GM19438 (cell line): ENCODE data around the gene RDH16.
"Not testable (repeated sequence)": the region's sequence is repeated elsewhere in the genome, so short reads cannot be mapped to it uniquely, and the experiment has no call there.

Experiments used
- ATAC-seq: cut with Tn5 transposase; IDR thresholded peaks from one replicate; pipeline ENCODE4 v1.9.1; 2021; ENCODE audit warnings: low read depth; ENCODE audit not compliant: unreplicated experiment

RDH16 gene

DNA sequence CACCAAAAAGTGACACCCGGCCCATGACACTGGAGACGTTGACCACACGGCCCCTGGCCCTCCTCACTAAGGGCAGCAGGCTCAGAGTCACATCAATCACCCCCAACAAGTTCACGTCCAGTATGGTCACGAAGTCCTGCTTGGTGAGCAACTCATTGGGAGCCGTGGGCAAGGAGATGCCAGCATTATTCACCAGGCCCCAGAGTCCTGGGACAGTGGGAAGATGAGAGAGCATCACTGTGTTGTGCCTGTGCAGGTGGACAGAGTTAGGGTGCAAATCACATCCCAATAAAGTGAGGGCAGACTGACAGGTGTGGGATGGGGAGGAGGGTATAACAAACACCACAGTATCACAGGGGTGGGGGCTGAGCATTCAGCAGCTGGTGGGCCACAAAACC lies 2.5 kb downstream of the RDH16 start:
- ATAC-seq, result no peak

DNA sequence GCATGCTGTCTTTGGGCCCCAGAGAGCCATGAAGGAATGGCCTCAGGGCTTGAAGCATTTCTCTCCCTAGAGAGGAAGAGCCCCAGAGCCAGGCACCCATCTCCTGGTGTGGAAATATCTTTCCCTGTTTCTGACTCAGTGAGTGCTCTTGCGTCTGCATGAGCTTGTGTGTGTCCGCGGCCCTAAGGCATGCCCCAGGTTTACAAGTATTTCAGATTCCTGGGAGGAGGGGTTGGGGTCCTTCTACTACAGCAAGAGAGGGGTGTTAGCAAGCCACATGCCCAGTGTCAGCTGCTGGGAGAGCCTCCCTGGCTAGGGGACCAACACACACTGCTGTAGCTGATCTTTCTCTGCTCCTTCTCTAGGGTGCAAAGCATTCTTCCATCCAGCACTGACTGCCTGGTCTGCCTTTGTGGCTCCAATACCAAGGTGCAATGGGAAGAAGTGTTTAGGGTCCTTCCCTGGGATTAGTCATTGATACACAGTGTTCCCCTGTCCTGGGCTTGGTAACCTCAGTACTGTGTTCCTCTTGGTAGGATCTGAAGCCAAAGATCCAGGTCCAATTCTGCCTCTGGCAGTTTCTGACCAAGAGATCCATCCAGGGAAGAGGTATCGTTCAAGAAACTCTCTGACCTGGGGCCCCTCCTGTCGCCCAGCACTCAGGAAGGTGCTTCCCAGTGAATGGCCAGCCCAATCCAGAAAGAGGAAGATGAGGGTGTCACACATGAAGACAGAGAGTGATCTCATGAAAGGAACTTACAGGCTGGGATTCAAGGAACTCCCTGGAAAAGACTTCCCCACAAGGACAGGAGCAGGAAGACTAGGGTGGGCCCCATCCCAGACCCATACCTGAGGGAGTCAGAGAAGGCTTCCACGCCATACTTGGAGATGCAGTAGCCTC lies 3.1 kb downstream of the RDH16 start:
- ATAC-seq, result no peak

DNA sequence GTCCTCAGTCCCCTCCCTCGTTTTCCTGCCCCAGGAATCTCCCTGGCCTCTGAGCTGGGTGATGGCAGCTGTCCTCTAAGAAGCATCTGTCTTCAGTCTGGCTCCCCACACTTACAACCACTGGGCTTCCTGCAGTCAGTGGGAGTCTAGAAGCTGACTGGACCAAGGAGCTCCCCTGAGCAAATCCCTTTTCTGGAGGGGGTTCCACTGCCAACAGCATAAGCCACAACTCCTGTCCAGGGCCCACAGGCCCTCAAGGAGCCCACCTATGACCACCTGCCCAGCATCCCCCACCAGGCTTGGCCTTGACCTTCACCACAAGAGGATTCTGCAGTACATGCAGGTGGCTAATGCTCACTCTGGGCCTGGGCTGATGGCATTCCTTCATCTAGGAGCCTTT lies 4.1 kb downstream of the RDH16 start:
- ATAC-seq, result no peak

DNA sequence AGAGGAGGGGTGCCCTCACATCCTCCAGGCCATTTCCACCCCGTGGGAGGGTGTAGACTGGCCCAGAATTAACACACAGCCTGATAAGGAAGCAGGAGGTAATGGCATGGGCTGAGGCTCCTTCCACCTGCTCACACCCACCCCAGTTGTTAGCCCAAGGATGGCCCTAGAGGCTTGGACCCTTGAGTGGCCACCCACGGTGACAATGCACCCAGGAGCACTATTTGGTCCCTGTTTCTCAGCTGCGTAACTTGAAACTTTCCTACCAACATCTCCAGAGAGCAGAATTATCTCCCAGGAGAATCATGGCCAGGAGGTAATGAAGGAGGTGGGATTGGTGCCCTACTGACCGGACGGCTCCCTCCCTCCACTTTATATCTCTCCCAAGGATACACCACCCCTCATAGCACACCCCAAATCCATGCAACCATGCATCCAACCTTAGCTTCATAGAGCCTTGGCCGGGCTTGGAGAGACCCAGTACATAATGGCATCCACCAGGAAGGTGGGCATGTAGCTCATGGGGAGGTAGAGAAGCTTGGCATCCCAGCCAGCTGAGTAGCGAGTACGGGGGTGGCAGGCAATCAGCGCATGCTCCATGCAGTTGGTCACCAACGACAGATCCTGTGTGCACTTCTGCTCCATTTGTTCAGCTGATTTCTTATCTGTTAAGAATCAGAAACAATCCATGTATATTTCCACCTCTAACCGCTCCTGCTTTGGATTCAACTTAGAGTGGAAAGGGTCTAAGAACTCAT lies 5.6 kb downstream of the RDH16 start:
- no peak for ATAC-seq

DNA sequence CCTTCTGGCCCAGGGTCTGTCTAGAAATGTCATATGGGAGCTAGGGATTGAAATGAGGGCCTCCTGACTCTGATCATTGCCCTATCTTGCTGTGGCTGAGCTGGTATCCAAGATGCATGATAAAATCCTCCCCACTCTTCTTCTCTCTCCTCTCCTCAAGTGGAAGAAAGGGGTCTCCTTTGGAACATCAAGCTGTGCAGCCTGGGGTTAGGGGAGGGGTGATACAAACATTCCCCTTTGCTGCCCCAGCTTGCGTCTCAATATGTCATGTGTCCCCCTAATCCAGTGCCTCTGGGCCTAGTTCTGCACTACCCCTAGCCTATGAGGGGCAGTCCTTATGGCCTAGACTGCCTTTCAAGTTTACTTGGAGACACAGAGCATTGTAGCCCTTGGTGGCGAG lies 8.5 kb downstream of the RDH16 start:
- ATAC-seq, result no peak

DNA sequence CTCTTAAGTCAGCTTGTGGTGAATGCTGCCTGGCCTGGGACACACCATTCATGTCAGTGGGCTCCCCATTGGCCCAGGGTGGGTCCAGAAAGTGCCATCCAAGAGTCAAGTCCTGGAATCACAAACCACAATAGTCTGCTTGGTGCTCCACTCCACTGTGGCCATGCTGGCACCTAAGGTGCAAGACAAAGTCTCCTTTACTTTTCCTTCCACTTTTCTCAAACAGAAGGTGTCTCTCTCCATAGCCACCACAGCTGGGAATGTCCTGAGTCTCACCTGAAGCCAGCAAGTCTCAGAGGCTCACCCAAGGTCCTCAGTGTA lies 9.0 kb downstream of the RDH16 start:
- no peak for ATAC-seq

DNA sequence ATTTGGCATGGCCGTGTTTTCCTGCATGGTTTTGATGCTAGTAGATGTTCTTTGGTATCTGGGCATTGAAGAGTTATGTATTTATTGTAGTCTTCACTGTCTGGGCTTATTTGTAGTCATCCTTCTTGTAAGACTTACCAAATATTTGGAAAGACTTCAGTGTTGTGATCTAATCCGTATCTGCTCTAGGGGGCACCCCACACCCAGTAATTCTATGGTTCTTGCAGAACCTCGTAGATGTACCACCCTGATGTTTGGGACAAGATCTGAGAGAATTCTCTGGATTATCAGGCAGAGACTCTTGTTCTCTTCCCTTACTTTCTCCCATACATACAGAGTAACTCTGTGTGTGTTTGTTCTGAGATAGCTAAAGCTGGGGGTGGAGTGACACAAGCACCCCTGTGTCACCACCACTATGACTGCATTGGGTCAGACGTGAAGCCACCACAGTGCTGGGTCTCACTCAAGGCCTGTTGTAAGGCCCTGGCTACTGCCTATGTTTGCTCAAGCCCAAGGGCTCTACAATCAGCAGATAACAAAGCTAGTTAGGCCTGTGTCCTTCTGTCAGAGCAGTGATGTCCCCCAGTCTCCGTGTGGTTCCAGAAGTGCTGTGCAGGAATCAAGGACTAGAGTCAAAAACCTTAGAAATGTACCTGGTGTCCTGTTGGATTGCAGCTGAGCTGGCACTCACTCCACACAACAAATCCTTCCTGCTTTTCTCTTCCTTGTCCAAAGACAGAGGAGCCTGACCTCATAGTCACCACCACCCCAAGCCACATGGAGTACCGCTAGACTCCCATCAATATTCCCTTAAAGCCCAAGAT lies 9.6 kb downstream of the RDH16 start:
- no peak for ATAC-seq

DNA sequence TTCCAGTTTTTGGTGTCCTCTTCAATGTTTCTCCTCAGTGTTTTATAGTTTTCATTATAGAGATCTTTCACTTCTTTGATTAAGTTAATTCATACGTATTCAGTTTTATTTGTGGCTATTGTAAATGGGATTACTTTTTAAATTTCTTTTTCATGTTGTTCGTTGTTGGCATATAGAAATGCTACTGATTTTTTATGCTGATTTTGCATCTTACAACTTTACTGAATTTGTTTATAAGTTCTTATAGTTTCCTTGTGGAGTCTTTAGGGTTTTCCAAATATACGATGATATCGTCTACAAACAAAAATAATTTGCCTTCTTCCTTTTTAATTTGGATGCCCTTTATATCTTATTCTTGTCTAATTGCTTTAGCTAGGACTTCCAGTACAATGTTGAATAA lies 13.5 kb downstream of the RDH16 start:
- ATAC-seq, result no peak

DNA sequence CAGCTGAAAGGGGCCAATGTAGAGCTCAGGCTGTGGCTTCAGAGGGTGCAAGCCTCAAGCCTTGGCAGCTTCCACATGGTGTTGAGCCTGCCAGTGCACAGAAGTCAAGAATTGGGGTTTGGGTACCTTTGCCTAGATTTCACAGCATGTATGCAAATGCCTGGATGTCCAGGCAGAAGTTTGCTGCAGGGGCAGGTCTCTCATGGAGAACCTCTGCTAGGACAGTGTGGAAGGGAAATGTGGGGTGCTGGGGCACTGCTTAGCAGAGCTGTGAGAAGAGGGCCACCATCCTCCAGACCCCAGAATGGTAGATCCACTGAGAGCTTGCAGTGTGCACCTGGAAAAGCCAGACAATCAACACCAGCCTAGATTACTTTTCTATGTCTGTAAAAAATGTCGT lies 14.0 kb downstream of the RDH16 start:
- not testable (repeated sequence) for ATAC-seq

DNA sequence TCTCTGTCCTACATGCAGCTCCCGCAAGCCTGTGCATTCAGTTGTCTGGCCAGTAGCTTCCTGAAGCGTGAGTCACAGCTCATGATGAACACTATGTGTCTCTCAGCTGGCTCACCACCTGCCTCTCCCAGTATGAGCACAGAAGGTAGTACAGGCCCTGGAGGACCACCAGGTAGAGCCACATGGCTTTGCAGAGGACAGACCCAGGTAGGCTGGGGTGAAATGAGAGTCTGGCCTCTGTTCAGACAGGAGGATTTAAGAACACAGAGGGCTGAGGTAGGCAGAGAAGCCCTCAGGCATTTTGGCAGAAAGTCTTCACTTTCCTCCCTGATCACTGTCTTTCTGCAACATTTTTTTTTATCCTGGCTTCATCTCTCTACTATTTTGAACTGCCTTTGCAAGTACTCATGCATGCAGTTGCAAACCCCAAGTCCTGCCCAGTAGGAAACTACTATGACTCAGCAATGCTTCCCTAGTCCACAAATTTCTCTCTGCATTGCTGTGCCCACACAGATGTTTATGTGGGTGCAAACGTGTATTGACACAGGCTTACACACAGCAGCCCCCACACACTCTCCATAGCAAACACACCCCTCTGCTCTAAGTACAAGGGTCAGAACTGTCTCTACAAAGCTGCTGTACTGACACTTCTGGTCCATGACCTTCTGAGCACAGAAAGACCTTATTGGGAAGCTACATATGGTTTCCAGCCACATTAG lies 15.9 kb downstream of the RDH16 start:
- ATAC-seq, result no peak

DNA sequence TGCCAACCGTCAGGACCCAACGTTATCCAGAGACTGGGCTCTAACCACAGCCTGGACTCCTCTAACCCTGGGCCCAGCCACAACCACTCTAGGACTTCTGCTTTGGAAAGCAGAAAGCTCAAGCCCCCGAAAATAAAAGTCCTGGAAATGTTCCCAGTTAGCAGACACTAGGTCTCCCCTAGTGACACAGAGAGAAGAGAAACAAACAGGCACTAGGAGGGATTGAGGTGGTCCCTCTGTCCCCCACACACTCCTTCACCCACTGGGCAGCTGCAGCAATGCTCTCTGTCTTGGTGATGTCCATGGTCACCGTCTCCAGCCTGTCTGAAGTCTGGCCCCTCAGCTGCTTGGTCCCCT lies 16.5 kb downstream of the RDH16 start:
- ATAC-seq, result not testable (repeated sequence)

DNA sequence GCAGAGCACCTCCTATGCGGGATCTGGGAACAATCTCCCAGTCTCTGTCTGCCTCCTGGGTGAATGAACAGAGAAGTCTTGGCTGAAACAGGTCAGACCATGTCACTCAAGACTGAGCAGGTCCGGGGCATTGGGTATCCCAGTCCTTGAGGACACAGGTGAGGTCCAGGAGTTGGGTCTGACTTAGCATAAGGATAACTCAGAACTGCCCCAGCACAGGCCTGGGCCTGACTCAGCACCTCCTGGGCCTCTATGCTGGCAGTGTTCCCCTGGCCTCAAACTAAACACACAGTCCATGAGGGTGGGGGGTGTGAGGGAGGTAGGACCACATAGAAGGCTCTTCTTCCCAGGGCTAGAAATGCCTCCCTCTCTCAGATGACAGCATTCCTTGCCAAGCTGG lies 21.7 kb downstream of the RDH16 start:
- ATAC-seq, result no peak

DNA sequence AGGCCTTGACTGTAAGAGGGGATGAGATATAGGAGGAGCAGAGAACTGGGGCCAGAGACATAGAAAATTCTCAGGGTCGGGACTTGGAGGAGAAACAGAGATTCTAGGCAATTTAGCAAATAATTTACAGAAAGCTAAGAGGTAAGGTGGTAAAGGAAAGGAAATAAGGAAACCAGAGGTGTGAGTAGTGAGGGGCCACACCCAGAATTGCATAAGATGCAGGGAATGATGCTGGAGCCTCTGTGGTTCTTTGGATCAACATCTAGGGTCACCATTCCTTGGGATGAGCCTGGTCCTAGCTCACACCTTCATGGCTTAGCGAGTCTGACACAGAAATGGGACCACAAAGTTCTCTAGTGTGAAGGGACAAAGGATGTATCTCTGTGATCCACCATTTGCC lies 22.3 kb downstream of the RDH16 start:
- ATAC-seq, result no peak

DNA sequence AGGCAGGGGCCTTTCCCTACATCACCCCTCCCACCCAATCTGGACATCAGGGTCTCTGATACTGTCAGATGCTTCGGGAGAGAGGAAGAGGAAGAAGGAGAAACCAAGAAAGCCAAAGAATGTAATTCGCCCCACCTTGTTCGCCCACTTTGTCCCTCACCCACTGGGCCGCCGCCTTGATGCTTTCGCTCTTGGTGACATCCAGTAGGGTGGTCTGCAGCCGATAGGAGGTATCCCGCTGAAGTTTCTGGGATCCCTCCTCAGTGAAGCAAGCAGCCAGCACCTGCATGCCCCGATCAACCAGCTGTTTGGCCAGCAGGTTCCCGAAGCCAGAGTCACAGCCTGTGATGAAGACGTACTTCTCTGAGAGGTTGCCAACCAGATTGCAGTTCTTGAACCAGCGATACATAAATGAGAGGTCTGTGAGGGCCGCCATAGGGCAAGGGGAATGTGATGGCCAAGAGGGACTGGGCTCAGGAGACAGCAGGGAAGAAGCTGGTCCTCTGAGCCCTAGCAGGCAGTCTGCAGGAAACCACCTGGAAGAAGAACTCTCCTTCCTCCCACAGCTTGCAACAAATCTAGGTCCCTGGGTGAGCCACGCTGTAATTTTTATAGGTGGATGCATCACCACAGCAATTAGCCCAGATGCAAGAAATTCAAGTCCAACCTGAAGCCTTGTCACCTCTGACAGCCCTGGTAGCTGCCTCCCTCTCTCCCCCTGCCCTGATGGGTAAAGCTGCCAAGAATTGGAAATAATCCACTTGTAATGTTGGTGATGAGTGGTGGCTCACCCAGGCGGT lies 23.4 kb downstream of the RDH16 start, which contains the start of gene SDR9C7:
TSS of gene SDR9C7 (minus strand) at position 583 of the 800 bp plus-strand sequence. CDS start at position 436, 147 bp downstream.
- ATAC-seq, result no peak

DNA sequence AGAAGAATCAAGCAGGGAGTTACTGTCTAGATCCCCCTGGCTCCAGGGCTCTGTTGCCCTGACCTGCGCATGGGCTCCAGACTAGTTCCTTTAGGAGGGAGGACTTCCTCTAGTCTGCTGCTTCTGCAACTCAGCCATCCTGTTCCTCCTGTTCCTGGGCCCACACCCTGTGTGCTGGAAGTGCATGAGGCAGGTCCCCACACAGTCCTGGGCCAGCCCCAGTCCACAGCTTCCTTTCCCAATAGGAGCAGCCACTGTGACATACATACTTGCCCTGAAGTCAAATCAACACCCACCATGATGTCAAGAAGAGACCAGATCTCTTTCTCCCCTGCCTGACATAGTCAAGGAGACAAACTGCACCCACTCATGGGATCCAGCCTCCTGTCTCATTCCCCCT lies 24.5 kb downstream of the RDH16 start:
- no peak for ATAC-seq

DNA sequence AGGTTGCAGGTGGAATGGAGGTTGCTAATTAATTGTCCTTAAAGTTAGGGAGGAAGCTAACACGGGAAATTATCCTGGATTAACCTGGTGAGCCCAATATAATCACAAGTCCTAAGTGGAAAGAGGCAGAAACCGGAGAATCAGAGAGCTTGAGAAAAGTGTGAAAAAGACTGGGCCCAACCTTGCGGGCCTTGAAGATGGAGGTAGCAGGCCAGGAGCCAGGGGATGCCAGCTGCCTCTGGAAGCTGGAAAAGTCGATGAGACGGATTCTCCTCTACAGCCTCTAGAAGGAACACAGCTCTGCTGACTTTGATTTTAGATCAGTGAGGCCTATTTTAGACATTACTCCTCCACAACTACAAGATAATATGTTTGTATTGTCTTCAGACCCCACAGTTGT lies 25.3 kb downstream of the RDH16 start:
- ATAC-seq, result no peak

DNA sequence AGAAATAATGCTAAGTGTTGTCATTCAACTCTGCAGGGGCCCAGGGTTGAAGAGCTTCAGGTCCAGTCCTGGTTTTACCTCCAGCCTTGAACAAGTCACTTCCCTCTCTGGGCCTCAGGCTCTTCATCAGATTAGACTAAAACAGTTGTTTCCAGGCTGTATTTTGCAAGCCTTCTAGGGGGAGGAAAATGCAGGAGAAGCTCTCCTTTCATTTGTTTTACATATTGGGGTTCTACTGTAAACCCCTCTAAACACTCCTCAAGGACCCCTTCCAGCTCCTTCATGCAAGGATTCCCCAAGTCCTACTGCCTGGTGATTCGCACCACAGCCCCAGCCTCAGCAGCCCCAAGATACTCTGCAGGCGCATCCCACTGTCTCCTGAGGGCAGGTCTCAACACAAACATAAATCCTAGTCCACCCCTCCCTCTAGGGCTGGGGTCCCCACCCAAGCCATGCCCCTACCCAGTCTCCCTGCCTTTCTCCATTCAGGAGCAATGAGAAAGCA lies 25.9 kb downstream of the RDH16 start:
- no peak for ATAC-seq

DNA sequence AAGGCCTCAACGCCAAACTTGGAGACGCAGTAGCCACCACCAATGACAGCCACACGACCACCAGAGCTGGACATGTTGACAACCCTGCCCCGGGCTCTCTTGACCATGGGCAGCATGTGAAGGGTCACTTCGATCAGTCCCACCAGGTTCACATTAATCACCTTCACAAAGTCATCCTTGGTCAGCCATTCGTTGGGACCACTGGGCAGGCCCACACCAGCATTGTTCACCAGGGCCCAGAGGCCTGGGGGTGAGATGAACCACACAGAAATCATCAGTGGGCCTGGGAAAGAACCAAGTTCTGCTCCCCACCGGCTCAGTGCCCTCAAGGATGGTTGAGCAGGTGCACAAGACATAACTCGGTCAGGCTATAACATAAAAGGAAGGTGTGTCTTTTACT lies 27.2 kb downstream of the RDH16 start:
- no peak for ATAC-seq

DNA sequence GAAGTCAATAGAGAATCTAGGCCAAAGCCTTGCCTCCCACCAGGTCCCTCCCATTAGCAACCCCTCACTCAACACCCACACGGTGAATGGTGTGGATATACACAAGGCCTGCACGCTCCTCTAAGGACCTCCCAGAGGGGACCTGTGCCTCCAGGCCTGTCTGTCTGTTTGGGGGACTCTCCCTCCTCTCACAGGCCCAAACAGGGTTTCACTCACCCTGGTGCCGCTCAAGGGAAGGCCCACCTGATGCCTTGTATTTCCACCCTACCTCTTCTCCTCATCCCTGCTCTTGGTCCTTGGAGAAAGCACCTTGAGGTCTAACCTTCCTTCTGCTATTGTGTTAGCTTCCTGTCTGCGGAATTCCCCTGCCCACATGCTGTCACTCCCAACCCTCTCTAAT lies 27.6 kb downstream of the RDH16 start:
- ATAC-seq, result no peak

DNA sequence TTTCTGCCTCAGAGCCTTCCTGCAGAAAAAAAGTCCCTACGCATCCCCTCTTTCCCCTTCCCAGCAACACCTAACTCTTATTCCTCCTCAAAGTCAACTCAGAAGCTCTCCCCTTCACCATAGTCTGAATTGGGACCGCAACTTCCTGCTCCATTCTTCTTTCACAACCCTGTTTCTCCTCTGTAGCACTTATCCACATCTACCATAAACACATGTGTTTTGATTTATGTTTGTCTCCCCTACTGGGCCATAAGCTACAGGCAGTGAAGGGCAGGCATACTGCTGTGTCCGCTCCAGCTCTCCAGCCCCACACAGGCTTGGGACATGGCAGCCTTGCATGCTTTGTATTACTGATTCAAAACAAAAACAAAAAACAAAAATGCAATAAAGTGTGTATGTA lies 29.1 kb downstream of the RDH16 start:
- no peak for ATAC-seq
